Stimulated activated naive CD8-positive, alpha-beta T cell treated with anti-CD3 and anti-CD28 coated beads, Interleukin-15, Interleukin-2, amounts not matched to agents 100 ng/mL and 50 ng/mL, for 24 hours (primary cell): Measurements from ENCODE around the gene EPHA8.

Experiments used
- H3K27ac Mint-ChIP-seq: one replicate; pipeline ENCODE4 v1.8.0; 2021; ENCODE audit warnings: mild to moderate bottlenecking, mixed read lengths
- H3K27me3 Mint-ChIP-seq: one replicate; pipeline ENCODE4 v1.8.0; 2021; ENCODE audit warnings: mixed read lengths
- H3K36me3 Mint-ChIP-seq: one replicate; pipeline ENCODE4 v1.8.0; 2021; ENCODE audit warnings: low read depth, mixed read lengths
- H3K4me1 Mint-ChIP-seq: one replicate; pipeline ENCODE4 v1.8.0; 2021; ENCODE audit warnings: low read depth, mixed read lengths
- H3K4me3 Mint-ChIP-seq: one replicate; pipeline ENCODE4 v1.8.0; 2021; ENCODE audit warnings: mild to moderate bottlenecking, mixed read lengths
- H3K9me3 Mint-ChIP-seq: one replicate; pipeline ENCODE4 v1.8.0; 2021; ENCODE audit warnings: mixed read lengths

Gene EPHA8

DNA sequence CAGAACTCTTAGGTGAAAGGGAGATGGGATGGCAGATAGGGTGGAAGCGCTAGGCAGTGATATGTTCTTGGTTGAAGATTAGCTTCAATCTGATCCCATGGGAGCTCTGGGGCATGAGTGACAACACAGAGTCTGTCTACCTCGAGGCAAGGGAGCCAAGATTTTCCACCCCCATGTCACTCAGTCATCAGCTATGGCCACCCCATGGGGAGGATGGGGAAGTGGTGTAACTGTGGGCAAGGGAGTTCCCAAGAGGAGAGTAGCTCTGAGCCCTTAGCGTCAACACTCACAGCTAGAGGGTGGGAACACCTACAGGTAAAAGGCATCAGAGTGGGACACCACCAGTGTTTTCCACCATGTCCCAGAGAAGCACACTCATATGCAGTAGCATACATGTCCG is 42.9 kb downstream of the EPHA8 start:
- no peak overlapping the region for H3K27ac Mint-ChIP-seq
- no peaks in the 10 kb centered on the region for H3K36me3 Mint-ChIP-seq
- H3K27me3 Mint-ChIP-seq, result peaks cover 57% of the 10 kb centered on the region
- H3K4me1 Mint-ChIP-seq, result no peaks in the 10 kb centered on the region
- H3K4me3 Mint-ChIP-seq, result no peak overlapping the region
- no peaks in the 10 kb centered on the region for H3K9me3 Mint-ChIP-seq

- H3K27me3 Mint-ChIP-seq, result peaks cover 64% of the 10 kb centered on the region
- H3K36me3 Mint-ChIP-seq, result no peaks in the 10 kb centered on the region
- H3K9me3 Mint-ChIP-seq, result no peaks in the 10 kb centered on the region
- H3K27ac Mint-ChIP-seq, result no peak overlapping the region
- no peak overlapping the region for H3K4me3 Mint-ChIP-seq
- no peaks in the 10 kb centered on the region for H3K4me1 Mint-ChIP-seq
Observed at GRCh38 chr1:22607154-22607553, 43.9 kb downstream of the EPHA8 start.

GRCh38 chr1:22608361-22608760 is 45.1 kb downstream of the EPHA8 start:
- no peak overlapping the region for H3K4me3 Mint-ChIP-seq
- H3K36me3 Mint-ChIP-seq, result no peaks in the 10 kb centered on the region
- peaks cover 70% of the 10 kb centered on the region for H3K27me3 Mint-ChIP-seq
- H3K4me1 Mint-ChIP-seq, result no peaks in the 10 kb centered on the region
- no peaks in the 10 kb centered on the region for H3K9me3 Mint-ChIP-seq
- H3K27ac Mint-ChIP-seq, result no peak overlapping the region

DNA sequence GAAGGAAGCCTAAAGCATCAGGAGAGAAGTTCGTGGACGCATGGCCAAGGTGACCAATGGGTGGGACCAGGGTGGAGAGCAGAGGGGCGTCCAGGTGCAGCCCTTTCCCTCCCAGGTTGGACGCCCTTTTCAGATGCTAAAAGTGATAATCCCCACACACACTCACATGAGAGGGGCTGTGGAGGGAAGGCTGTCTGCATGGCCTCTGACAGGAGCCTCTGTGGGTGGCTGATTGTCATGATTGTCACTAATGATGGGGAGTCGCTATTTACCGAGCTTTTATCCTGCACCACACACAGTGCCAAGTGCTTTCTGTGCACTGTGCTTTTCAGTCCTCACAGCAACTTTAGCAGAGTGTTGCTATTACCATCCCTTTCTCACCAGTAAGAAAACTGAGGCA is 46.0 kb downstream of the EPHA8 start:
- Mint-ChIP-seq H3K4me3 (no peak overlapping the region), H3K36me3 (no peaks in the 10 kb centered on the region), H3K9me3 (no peaks in the 10 kb centered on the region), H3K4me1 (no peaks in the 10 kb centered on the region), H3K27ac (no peak overlapping the region), H3K27me3 (peaks cover 62% of the 10 kb centered on the region)

DNA sequence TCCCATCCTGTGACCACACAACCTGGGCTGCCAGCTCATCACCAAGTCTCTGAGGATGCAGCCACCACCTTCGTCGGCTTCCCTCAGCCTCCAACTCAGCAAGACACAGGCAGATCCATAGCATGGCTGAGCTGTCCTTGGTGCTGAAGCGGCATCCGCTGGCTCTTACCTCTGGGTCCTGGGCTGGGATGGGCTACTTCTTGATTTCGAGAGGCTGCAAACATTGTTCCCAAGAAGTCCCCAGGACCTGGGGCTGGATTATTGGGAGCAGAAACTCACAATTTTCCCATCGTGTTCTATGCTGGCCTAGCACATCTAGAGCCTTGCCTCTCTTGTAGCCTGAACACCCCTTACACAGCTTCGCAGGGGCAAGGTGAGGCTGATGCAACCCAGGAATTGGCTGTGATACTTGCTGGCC is 48.2 kb downstream of the EPHA8 start:
- H3K27me3 Mint-ChIP-seq, result peaks cover 47% of the 10 kb centered on the region
- no peak overlapping the region for H3K4me3 Mint-ChIP-seq
- no peaks in the 10 kb centered on the region for H3K4me1 Mint-ChIP-seq
- no peaks in the 10 kb centered on the region for H3K9me3 Mint-ChIP-seq
- no peaks in the 10 kb centered on the region for H3K36me3 Mint-ChIP-seq
- no peak overlapping the region for H3K27ac Mint-ChIP-seq

DNA sequence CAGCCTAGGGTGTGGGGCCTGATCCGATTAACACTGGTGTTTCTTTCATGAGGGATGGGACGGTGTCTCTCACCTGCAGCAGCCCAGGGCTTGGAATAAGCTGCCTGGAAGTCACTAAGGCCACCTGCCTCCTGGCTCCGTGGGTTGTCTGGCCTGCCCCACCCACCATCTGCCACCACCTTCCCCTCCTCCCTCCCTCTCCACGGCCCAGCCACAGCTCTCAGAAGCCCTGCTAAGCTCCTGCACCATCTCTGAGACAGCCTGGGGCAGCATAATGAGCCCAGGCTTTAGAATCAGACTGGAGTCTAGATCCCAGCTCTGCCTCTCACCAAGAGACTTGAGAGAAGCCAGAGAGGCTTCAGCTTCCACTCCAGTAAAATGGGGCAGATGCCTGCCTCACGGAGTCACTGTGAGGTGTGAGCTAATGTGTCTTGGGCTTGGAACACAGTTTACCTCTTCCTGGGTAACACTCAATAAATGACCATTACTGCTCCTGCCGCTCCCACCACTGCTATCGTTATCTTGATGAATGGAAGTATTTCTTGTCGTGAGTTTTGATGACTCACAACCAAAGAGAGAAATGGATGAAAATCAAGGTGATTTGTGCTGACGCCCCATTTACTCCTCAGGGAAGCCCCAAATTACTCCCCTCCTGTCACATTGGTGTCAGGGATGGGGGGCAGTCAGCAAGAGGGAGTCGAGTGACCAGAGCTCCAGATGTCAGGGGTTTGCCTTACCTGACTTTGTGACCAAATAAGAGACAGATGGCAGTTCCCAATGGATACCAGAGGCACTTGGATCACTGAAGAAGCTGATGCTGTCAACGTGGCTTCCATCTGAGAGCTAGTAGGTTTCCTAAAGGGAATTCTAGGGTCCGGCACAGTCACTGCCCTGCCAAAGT is 49.6 kb downstream of the EPHA8 start:
- Mint-ChIP-seq H3K9me3 (no peaks in the 10 kb centered on the region), H3K27ac (no peak overlapping the region), H3K4me1 (no peaks in the 10 kb centered on the region), H3K36me3 (no peaks in the 10 kb centered on the region), H3K27me3 (peaks cover 47% of the 10 kb centered on the region), H3K4me3 (no peak overlapping the region)

DNA sequence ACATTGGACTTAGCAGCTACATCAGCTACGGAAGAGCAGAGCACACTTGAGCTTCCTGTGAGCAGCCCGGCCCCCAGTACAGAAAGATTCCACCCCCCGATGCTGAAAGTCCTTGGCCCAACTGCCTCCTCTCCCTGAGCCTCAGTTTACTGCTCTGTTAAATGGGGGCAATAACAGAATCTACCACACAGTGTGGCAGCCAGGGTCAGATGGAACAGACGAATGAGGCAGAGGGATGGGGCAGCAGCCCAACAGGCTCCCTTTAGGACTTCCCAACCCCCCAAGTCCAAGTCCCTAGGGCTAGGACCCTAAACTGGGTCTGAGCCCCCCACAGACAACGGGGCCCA is 50.3 kb downstream of the EPHA8 start:
- no peak overlapping the region for H3K27ac Mint-ChIP-seq
- H3K9me3 Mint-ChIP-seq, result no peaks in the 10 kb centered on the region
- no peaks in the 10 kb centered on the region for H3K36me3 Mint-ChIP-seq
- peaks cover 43% of the 10 kb centered on the region for H3K27me3 Mint-ChIP-seq
- no peak overlapping the region for H3K4me3 Mint-ChIP-seq
- no peaks in the 10 kb centered on the region for H3K4me1 Mint-ChIP-seq

DNA sequence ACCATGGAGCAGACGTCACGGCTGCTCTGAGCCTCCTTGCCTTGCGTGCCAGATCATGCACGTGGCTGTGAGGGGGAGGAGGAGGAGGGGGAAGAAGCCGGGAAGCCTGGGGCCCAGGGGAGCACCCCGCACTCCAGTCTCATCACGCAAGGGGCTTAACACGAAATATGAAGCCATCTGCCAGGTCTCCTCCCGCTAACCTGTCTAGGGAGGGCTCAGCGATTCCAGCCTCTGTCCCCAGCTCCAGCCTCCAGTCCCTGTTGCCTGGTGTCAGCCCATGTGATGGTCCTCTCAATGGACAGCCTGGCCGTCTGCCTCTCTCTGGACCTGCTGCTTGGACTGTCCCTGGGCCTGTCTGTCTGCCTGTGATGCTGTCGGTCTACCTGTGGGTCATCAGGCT is 50.7 kb downstream of the EPHA8 start:
- Mint-ChIP-seq H3K27me3 (peaks cover 43% of the 10 kb centered on the region), H3K4me3 (no peak overlapping the region), H3K36me3 (no peaks in the 10 kb centered on the region), H3K27ac (no peak overlapping the region), H3K4me1 (no peaks in the 10 kb centered on the region), H3K9me3 (no peaks in the 10 kb centered on the region)

GRCh38 chr1:22615886-22616285 is 52.6 kb downstream of the EPHA8 start:
- H3K27ac Mint-ChIP-seq, result no peak overlapping the region
- H3K27me3 Mint-ChIP-seq, result peaks cover 40% of the 10 kb centered on the region
- no peaks in the 10 kb centered on the region for H3K36me3 Mint-ChIP-seq
- H3K4me1 Mint-ChIP-seq, result no peaks in the 10 kb centered on the region
- no peaks in the 10 kb centered on the region for H3K9me3 Mint-ChIP-seq
- no peak overlapping the region for H3K4me3 Mint-ChIP-seq

- Mint-ChIP-seq H3K9me3 (no peaks in the 10 kb centered on the region), H3K27me3 (peaks cover 36% of the 10 kb centered on the region), H3K4me1 (no peaks in the 10 kb centered on the region), H3K4me3 (no peak overlapping the region), H3K27ac (no peak overlapping the region), H3K36me3 (no peaks in the 10 kb centered on the region)
Observed at GRCh38 chr1:22616571-22616970, 53.3 kb downstream of the EPHA8 start.

- Mint-ChIP-seq H3K4me3 (no peak overlapping the region), H3K4me1 (no peaks in the 10 kb centered on the region), H3K9me3 (no peaks in the 10 kb centered on the region), H3K36me3 (no peaks in the 10 kb centered on the region), H3K27ac (no peak overlapping the region), H3K27me3 (peaks cover 34% of the 10 kb centered on the region)
Observed at GRCh38 chr1:22618056-22618455, 54.8 kb downstream of the EPHA8 start.

DNA sequence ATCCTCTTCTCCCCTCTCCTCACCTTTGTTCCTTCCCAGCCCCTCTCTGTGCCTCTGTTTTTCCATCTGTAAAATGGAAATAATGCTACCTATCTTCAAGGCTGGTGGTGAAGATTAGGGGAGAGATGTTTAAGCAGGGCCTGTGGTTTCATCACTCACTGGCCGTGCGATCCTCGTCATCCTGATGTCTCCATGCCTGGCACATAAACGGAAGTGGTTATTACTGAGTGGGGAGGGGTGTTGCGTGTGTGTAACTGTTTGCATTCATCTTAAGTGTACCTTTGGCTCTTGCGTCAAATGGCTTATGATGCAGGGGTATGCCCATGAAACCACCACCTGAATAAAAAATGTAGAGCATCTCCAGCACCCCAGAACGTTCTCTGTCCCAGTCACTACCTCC is 56.0 kb downstream of the EPHA8 start:
- Mint-ChIP-seq H3K4me3 (no peak overlapping the region), H3K9me3 (no peaks in the 10 kb centered on the region), H3K27ac (no peak overlapping the region), H3K36me3 (no peaks in the 10 kb centered on the region), H3K4me1 (no peaks in the 10 kb centered on the region), H3K27me3 (peaks cover 31% of the 10 kb centered on the region)

- Mint-ChIP-seq H3K9me3 (no peaks in the 10 kb centered on the region), H3K4me3 (no peak overlapping the region), H3K27me3 (peaks cover 36% of the 10 kb centered on the region), H3K4me1 (no peaks in the 10 kb centered on the region), H3K27ac (no peak overlapping the region), H3K36me3 (no peaks in the 10 kb centered on the region)
Observed at GRCh38 chr1:22619798-22620197, 56.5 kb downstream of the EPHA8 start.

DNA sequence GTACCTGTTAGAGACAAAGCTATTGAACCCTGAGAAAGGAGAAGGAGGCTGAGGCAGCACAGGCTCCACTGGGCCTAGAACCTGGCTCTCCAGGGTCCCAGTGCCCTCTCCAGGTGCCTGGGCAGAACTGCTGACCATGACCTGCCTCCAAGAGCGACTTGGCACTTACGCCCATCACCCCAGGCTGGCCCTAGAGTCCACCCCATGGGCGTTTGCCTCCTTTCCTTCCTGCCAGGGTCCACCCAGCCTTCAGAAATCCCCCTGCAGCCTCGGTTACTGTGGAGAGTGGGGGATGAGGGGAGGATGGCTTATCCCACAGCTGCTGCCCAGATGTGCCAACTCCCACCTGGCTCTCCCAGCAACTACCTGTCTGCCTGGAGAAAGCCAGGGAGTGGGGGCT is 58.5 kb downstream of the EPHA8 start:
- Mint-ChIP-seq H3K4me3 (no peak overlapping the region), H3K27ac (no peak overlapping the region), H3K36me3 (no peaks in the 10 kb centered on the region), H3K27me3 (peaks cover 45% of the 10 kb centered on the region), H3K9me3 (no peaks in the 10 kb centered on the region), H3K4me1 (no peaks in the 10 kb centered on the region)

DNA sequence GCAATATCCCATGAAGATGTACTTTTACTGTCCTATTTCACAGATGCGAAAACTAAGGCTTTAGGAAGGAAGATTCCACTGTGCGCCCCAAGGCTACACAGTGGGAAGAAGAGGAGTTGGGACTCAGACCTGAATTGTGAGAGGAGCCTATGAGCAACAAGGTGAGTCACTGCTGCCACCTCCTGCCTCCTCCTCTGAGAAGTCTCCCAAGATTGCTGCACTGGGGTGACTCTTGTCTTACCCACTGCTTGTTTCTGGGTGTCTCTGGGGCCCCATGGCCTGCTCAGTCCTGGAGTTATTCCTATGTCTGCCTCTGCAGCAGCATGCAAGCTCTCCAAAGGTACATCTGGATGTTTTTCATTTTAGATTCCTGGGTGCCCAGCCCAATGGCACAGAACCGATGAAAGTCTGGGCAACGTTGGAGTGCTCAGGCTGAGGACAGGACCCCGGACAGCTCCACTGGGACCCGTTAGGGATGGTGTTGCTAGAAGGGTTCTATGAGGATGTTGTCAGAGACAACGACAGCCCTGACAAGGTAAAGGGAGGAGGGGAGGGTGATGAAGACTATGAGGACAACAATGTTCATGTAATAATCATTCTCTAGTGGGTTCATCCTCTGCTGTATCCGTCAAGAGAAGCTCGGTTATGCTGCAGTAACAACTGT is 62.1 kb downstream of the EPHA8 start:
- peaks cover 54% of the 10 kb centered on the region for H3K27me3 Mint-ChIP-seq
- H3K4me3 Mint-ChIP-seq, result no peak overlapping the region
- H3K4me1 Mint-ChIP-seq, result no peaks in the 10 kb centered on the region
- H3K9me3 Mint-ChIP-seq, result no peaks in the 10 kb centered on the region
- no peak overlapping the region for H3K27ac Mint-ChIP-seq
- H3K36me3 Mint-ChIP-seq, result no peaks in the 10 kb centered on the region
